ENCODE data around the gene FAM107B.
A peak's percentile ranks its signal among the peaks of the same experiment; 100 is the strongest.

The FAM107B gene

DNA sequence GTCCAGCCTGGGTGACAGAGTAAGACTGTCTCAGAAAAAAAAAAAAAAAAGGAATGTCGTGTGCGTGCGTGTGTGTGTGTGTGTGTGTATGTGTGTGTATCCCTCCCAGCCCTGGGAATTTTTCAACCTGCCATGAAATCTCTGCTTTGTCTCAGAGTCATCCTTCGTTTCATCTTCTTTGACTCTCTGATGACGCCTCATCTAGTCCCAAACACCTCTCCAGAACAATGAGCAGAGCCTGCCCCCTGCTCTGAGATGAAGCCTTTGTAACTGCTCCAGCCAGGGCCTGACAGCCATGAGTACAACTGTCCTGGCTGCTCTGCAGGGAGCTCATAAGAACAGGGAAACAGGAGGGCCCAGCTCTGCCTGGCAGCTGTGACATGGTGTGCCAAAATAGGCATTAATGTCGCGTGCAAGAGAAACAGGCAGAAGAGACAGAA, 149.5 kb downstream of the FAM107B start:
- DNase-seq (ENCODE audit: low spot score), result no peak

DNA sequence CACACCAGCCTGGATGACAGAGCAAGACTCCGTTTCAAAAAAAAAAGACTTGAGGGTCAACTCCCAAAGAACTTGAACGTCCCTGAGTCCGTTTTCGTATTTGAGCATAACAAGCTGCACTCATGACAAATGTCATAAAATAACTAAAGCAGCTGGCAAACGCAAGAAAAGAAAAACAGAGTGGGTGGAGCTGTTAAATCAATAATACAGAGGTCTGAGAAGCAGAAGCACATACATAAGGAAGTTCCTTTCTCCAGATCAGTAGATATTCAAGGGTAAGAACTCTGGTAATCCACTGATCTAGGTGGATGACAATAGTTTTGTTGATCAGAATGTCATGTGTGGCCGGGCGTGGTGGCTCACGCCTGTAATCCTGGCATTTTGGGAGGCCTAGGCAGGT, 150.1 kb downstream of the FAM107B start:
- DNase-seq (ENCODE audit: low spot score), result no peak

DNA sequence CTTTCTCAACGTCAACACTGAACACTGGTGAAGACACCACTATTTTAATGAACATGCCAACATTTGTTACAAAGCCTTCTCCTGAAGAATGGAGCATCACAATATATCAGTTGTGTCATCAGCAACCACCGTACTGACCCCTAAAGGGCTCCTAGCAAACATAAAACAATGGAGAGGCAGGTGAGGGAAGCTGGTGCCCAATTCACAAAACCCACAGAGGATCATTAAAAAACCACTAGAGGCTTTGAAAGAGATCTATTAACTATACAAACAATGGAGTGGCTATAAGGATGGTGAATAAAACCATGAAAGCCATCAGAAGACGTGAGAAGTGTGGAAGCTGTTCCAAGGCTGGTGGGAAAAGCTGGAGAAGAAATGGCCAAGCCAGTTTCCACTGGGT, 150.8 kb downstream of the FAM107B start:
- no peak for DNase-seq (ENCODE audit: low spot score)

DNA sequence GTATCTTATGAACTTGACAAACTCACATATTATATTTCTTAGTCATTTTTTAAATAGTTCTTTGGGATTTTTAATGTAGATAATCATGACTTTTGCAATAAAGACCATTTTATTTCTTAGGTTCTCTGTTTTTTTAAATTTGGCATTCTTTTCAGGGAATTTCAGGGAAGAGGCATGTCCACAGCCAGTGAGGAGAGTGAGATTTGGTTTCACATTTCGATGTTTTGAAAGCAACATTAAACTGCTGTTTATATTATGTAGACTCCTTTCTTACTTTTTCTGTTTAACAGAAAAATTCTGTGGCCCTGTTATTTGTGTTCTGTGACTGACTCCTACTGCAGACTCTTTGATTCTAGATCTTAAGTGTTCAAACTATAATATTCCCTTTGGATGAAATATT, 153.7 kb downstream of the FAM107B start:
- DNase-seq (ENCODE audit: low spot score), result peak; percentile 11

GRCh38 chr10:14618674-14619073, 156.0 kb downstream of the FAM107B start:
- no peak for DNase-seq (ENCODE audit: low spot score)

- peak; percentile 75 for DNase-seq (ENCODE audit: low spot score)
Observed at GRCh38 chr10:14617852-14618251, 156.8 kb downstream of the FAM107B start.

- DNase-seq (ENCODE audit: low spot score), result no peak
Observed at GRCh38 chr10:14616955-14617730, 157.6 kb downstream of the FAM107B start.

- no peak for DNase-seq (ENCODE audit: low spot score)
Observed at GRCh38 chr10:14616465-14616864, 158.2 kb downstream of the FAM107B start.

GRCh38 chr10:14613588-14613920, 161.1 kb downstream of the FAM107B start:
- DNase-seq (ENCODE audit: low spot score), result no peak

- no peak for DNase-seq (ENCODE audit: low spot score)
Observed at GRCh38 chr10:14612873-14613587, 161.7 kb downstream of the FAM107B start.

DNA sequence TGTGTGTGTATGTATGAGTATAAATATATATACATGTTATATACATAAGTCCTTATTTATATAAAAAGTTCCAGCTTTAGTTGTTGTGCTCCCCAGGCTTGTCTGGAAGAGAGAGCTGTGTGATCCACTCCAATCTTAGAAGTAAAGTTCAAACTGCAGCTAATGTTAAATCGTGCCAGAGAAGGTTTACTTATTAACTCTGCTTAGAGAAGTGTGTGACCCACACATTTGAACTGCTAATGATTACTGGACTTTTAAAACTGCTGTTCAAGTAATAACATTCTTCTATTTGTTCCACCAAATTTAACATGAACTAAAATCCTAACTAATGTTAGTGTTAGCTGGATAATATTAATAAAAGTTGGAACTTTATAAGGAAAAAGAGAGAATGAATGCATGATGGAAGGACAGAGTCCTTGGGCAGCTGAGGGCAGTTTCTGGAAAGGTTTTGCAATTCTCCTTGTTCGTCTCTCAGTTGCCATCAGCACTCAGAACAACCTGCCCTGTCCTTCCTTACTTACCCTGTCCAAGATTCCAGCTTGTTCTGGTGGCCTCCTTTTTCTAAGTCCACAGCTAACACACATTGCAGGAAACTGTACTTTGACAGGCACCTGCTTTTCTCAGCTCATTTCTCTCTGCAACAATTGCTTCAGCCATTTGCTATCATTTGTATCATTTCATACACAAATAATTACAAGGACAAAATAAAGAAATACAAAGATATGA, 162.6 kb downstream of the FAM107B start:
- no peak for DNase-seq (ENCODE audit: low spot score)

GRCh38 chr10:14609178-14609577, 165.5 kb downstream of the FAM107B start:
- DNase-seq (ENCODE audit: low spot score), result no peak

DNA sequence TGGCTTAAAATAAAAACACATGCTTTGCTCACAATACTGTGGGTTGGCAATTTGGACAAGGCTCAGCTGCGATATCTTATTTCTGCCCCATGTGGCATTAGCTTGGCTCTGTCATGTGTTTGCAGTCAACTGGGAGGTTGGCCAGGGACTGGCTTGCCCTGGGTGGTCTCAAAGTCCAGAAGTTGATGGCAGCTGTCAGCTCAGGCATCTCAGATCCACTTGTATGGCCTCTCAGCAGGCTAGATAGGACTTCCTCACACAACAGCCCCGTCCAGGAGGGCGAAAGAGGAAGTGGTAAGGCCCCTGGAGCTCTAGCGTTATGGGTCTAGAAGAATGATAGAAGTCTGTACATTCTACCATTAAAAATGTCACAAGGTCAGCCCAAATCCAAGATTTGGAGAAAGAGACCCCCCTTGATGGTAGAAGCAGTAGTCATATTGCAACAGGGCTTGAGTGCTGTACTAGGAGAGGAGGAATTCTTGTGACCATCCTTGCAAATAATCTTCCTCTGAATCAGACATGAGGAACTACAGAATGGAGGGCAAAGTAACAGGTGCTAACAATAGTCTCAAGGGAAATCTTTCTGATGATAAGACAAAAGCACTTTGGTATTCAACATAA, 166.2 kb downstream of the FAM107B start:
- DNase-seq (ENCODE audit: low spot score), result no peak

DNA sequence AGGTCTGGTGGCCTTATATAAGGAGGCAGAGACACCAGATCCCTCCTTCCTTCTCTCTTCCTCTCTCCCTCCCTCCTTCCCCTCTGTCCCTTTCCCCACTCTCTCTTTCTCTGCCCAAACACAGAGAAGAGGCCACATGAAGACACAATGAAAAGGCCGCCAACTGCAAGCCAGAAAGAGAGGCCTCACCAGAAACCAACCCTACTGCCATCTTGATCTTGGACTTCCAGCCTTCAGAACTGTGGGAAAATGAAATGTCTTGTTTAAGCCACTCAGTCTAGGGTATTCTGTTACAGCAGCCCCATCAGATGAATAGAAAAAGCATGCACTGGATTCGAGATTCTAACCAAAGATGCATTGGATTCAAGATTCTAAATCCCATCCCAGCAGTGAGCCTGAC, 168.1 kb downstream of the FAM107B start:
- no peak for DNase-seq (ENCODE audit: low spot score)

DNA sequence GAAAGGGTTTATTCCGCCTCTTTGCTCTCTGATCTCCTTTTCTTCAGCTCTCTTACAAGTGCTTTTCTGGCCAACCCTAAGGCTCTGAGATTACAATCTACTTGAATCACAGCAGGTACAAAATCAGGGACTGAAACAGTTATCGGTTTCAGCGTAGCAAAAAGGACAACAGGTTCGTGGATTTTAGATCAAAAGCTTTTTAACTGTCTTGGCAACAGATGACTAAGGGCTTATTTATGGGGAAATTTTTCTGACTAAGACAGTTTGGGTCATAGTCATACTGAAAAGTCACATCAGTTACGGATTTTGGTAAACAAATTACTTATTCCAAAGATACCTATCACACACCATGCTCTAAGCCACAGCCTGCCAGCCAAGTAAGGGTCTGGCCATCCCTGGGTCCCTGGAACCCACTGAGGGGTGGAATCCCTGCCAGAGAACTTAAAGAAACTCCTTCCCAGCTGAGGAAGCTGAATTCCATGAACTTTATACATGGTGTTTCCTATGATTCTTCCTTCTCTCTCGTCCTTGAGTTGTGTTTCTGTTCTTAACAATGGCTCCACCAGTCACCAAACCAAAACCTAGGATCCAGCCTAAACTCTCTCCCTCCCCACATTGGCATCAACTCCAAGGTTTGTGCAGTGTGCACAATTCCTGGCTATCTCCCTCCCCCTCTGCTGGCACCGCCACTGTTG, 169.3 kb downstream of the FAM107B start:
- peak; percentile 26 for DNase-seq (ENCODE audit: low spot score)

DNA sequence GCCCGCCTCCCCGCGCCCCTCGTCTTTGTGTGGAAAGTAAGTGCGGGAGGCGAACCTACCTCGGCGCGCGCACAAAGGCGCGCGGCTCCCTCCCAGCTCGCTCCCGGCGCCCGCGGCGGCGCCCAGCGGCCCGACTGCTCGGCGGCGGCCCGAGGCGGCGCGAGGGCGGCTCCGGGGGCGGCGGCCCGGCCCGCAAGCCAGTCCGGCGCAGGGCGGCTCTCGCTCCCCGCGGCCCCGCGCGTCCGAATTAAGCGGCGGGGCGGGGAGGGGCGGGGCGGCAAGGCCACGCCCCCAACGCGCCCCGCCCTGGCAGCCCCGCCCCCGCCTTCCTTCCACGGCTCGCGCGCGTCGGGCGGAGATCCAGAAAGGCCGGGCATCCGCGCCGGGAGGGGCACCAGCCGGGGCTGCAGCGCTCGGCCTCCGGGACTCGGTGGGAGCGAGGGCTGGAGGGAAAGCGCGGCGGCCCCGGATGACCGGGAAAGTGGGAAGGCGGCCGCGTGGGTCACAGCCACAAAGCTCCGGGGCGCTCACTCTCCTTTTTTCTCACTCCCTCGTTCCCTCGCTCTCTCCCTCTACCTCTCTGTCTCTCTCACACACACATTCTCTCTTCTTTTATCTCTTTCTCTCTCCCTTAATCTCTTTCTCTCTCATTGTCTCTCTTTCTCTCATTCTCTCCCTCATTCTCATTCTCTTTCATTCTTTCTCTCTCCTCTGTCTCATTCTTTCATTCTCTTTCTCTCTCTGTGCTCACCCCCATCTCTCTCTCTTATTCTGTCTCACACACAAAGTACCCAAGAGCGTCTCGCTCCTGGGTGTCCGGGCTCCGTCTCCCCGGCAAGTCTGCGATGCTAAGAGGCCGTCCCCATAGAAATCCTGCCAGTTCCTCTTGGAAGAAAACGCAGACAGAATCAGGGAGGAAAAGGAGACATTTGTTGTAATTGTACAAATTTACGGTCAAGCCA, 170.2 kb downstream of the FAM107B start:
- peak; percentile 95 for DNase-seq (ENCODE audit: low spot score)

- DNase-seq (ENCODE audit: low spot score), result peak; percentile 33
Observed at GRCh38 chr10:14603534-14604102, 171.1 kb downstream of the FAM107B start.

- DNase-seq (ENCODE audit: low spot score), result no peak
Observed at GRCh38 chr10:14602807-14603533, 171.7 kb downstream of the FAM107B start.

GRCh38 chr10:14601872-14602725, 172.6 kb downstream of the FAM107B start:
- DNase-seq (ENCODE audit: low spot score), result peak; percentile 75
